ENCODE results near the gene NMRAL1.

The NMRAL1 gene

GRCh38 chr16:4420505-4421105 lies 53.8 kb downstream of the NMRAL1 start:
- no peak for DNase-seq

- no peak for DNase-seq
These were observed 54.9 kb downstream of the NMRAL1 start for GRCh38 chr16:4419402-4419959.

GRCh38 chr16:4416200-4417032 lies 58.0 kb downstream of the NMRAL1 start, which contains the start of gene CORO7:
Gene CORO7, minus strand, starts transcription at chr16:4416596. Its CDS starts 78 bp downstream, at chr16:4416518.
- DNase-seq = peak; percentile 90

- peak; percentile 33 for DNase-seq
These were observed 58.8 kb downstream of the NMRAL1 start for GRCh38 chr16:4415538-4416199.

- DNase-seq = peak; percentile 29
These were observed 60.1 kb downstream of the NMRAL1 start for GRCh38 chr16:4414187-4414917.

- no peak for DNase-seq
These were observed 61.6 kb downstream of the NMRAL1 start for GRCh38 chr16:4412854-4413253.

GRCh38 chr16:4412159-4412558 lies 62.3 kb downstream of the NMRAL1 start:
- DNase-seq = no peak
